ENCODE results near the gene CMTM5. TPM values are rescaled to one million over a fixed set of nuclear protein-coding genes. Genes with fewer than 3 reads are reported as not detected.

Gene CMTM5
- total RNA-seq, 1 donor from 2014 or later: 2.0 TPM

DNA sequence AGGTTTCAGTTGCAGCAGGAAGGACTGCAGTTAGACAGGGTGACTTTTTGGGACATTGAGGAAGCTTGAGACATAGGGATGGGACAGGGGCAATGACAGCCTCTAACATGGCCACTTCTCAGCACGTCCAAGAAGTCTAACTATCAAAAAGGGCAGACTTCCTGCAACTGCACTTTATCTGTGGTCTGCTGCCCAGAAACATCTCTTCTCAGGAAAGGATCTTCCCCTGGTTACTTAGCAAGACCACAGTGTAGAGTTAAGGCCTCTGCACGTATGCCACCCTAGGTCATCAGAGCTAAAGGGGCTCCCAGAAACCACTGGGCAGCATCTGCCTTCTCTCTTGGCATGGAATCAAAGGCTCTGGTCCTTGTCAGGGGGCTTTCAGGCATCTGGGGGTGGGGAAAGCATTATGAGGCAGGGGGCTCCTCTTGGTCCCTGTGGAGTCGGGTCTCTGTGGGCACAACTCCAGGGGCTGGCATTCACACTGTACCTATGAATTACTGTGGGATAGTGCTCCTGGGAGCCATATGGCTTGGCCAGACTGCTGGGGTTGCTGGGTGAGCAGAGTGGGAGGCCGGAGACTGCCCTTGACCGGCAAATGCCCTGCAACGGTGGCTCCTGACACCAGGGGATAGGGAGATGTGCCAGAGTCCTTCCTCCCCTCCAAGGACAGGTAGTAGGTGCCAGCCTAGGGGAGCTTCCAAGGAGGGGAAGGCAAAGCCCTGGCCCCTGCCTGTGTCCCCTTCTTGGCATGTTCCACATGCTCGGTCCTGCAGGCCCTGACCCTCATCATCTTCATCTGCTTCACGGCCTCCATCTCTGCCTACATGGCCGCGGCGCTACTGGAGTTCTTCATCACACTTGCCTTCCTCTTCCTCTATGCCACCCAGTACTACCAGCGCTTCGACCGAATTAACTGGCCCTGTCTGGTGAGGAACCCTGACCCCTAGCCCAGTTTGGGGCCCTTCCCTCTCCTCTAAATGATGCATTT is 1.0 kb downstream of the CMTM5 start:
- H3K4me3 Mint-ChIP-seq: no peak overlapping the region
- no peaks in the 10 kb centered on the region for H3K27me3 Mint-ChIP-seq (ENCODE audit: low read depth)

DNA sequence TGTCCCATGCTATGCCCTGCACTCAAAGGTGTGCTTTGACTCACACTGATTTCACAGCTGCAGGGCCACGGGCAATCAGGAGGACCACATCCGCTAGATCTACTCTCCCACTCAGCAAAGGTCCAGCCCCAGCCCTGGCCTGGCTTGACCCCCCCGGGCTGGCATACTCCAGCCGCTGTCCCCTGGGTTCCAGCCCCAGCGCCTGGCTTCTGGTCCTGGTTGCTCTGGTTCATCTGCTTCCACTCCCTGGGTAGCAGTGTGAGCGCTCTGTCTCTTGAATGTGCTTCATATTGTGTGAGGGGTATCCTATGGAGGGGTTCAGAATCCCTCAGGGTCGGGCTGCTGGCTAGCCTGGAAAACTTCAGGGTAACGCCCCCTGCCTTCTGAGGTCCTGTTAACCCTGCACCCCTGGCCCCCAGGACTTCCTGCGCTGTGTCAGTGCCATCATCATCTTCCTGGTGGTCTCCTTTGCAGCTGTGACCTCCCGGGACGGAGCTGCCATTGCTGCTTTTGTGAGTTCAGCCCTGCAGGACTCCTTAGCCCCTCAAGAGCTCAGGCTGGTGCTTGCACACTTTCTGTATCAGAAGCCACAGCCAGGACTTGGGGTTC is 1.9 kb downstream of the CMTM5 start:
- Mint-ChIP-seq H3K4me3 (no peak overlapping the region), H3K9me3 (no peaks in the 10 kb centered on the region), H3K27ac (ENCODE audit: unreplicated experiment) (peak overlapping the region; percentile 72), H3K36me3 (ENCODE audit: low read depth) (no peaks in the 10 kb centered on the region), H3K27me3 (ENCODE audit: low read depth) (no peaks in the 10 kb centered on the region), H3K4me1 (peaks cover 17% of the 10 kb centered on the region)
- TF ChIP-seq, protein P1, sequence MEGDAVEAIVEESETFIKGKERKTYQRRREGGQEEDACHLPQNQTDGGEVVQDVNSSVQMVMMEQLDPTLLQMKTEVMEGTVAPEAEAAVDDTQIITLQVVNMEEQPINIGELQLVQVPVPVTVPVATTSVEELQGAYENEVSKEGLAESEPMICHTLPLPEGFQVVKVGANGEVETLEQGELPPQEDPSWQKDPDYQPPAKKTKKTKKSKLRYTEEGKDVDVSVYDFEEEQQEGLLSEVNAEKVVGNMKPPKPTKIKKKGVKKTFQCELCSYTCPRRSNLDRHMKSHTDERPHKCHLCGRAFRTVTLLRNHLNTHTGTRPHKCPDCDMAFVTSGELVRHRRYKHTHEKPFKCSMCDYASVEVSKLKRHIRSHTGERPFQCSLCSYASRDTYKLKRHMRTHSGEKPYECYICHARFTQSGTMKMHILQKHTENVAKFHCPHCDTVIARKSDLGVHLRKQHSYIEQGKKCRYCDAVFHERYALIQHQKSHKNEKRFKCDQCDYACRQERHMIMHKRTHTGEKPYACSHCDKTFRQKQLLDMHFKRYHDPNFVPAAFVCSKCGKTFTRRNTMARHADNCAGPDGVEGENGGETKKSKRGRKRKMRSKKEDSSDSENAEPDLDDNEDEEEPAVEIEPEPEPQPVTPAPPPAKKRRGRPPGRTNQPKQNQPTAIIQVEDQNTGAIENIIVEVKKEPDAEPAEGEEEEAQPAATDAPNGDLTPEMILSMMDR (conservative IDR thresholded peaks at IDR 0.05): no peak
- no peak for DNase-seq (ENCODE audit: low read depth, low spot score)

More for the DNA sequence above, 1.0 kb downstream of the CMTM5 start:
- Mint-ChIP-seq H3K36me3 (ENCODE audit: low read depth) (no peaks in the 10 kb centered on the region), H3K9me3 (no peaks in the 10 kb centered on the region), H3K4me1 (peaks cover 17% of the 10 kb centered on the region), H3K27ac (ENCODE audit: unreplicated experiment) (peak overlapping the region; percentile 72)
- TF ChIP-seq, protein P1 (conservative IDR thresholded peaks at IDR 0.05): no peak
- no peak for DNase-seq (ENCODE audit: low read depth, low spot score)

DNA sequence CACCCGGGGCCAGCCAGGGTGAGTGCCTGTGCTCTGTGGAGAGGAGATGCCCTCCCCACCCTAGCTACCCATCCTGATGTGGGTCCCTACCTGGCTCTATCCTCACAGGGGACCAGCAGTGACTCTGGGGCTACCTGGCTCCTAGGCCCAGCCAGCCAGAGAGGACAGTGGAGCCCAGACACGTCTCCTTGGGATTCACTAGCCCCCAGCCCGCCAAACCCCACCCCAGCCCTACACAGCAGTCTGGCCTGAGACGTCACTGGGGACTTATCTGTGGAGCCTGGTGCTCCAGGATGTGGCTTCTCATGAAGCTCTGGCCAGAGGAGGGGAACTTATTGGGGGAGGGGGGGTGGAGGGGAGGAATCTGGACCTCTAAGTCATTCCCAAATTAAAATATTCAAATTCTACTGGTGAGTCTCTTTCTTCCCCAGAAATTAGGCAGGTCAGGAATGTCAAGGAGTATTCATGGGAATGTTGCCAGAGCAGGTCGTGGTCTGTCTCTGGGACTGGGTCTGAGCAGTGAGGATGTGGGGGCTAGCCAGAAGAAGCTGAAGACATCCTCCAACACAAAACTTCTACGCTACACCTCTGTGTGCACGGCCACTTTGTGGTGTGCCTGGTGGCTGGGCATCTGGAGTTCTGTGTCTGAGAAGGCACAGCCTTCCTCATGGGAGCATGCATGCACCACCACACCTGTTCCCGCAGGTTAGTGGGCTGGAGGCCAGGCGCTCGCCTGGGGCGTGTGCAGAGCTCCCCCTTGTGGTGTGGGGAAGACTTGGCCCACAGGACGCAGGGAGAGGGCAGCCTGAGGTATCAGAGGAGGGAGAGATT is 2.7 kb downstream of the CMTM5 start:
- Mint-ChIP-seq H3K4me3 (no peak overlapping the region), H3K27ac (ENCODE audit: unreplicated experiment) (peak overlapping the region; percentile 75), H3K9me3 (no peaks in the 10 kb centered on the region), H3K4me1 (peaks cover 17% of the 10 kb centered on the region), H3K27me3 (ENCODE audit: low read depth) (no peaks in the 10 kb centered on the region), H3K36me3 (ENCODE audit: low read depth) (no peaks in the 10 kb centered on the region)
- peak; percentile 47 for DNase-seq (ENCODE audit: low read depth, low spot score)
- TF ChIP-seq, protein P1 (conservative IDR thresholded peaks at IDR 0.05): peak; percentile 91

DNA sequence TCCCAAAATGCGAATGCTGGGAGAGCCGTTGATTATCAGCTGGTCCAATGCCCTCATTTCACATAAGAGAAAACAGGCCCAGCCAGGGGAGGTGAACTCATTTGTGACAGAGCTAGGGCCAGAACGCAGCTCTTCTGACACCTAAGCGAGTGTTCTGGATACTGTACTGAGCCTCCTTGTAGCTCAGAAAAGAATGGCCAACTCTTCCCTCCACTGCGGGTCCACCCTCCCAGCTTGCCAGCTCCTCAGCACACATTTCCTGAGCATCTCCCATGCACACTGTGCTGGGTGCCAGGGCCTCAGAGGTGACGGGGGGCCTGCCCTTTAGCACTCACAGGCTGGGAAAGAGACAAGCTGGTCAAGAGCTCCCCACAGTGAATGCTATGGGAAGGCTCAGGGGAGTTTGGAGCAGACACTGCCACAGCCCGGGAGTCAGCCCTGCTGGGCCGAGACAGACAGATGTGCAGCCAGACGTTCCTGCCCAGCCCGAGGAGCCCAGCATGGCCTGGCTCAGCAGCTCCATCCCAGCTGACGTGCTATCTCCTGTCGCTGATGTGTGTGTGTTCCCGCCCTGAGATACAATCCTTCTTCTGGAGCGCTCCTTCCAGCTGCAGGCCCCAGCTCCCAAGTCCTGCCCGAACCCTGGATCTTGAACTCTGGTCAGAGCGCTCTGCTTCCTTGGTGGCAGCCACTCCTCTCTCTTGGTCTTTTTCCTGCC is 3.5 kb downstream of the CMTM5 start:
- no peak overlapping the region for H3K4me3 Mint-ChIP-seq
- H3K27me3 Mint-ChIP-seq (ENCODE audit: low read depth): no peaks in the 10 kb centered on the region
- H3K27ac Mint-ChIP-seq (ENCODE audit: unreplicated experiment): no peak overlapping the region
- no peaks in the 10 kb centered on the region for H3K9me3 Mint-ChIP-seq
- TF ChIP-seq, protein P1 (conservative IDR thresholded peaks at IDR 0.05): no peak
- H3K4me1 Mint-ChIP-seq: peaks cover 17% of the 10 kb centered on the region
- no peaks in the 10 kb centered on the region for H3K36me3 Mint-ChIP-seq (ENCODE audit: low read depth)
- DNase-seq (ENCODE audit: low read depth, low spot score): no peak

DNA sequence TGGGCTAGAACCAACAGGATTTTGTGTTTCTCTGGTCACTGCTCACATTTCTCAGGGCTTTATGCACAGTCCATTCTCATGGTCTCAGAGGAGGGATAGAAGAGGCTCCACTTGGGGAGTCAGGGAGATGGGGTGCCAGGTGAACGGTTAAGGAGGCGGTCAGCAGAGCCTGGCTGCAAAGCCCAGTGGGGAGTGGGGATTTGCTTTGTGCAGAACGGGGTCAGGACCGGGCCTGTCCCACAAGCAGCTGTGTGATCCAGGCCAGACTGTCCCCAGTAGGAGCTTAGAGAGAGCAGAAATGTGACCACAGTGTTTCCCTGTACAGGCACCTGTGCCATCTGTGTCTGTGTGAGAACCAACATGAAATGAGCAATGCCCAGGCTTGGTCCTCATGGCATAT is 4.1 kb downstream of the CMTM5 start:
- no peak for DNase-seq (ENCODE audit: low read depth, low spot score)
- H3K27me3 Mint-ChIP-seq (ENCODE audit: low read depth): no peaks in the 10 kb centered on the region
- H3K27ac Mint-ChIP-seq (ENCODE audit: unreplicated experiment): peak overlapping the region; percentile 32
- peaks cover 16% of the 10 kb centered on the region for H3K4me1 Mint-ChIP-seq
- no peaks in the 10 kb centered on the region for H3K36me3 Mint-ChIP-seq (ENCODE audit: low read depth)
- no peak overlapping the region for H3K4me3 Mint-ChIP-seq
- H3K9me3 Mint-ChIP-seq: no peaks in the 10 kb centered on the region
- TF ChIP-seq, protein P1 (conservative IDR thresholded peaks at IDR 0.05): no peak

Data from neural crest cell (in vitro differentiated cells).